GM12874 (cell line): ENCODE results near the gene TAS1R2.

Experiments
- TF ChIP-seq, protein P1 (sequence below): IDR thresholded peaks from 2 replicates; pipeline ENCODE4 v1.5.1; 2011; ENCODE audit warnings: low read depth, mild to moderate bottlenecking, control low read depth, low read length, moderate library complexity; ENCODE audit not compliant: insufficient read depth

The TAS1R2 gene

GRCh38 chr1:18814874-18815531 lies 44.5 kb downstream of the TAS1R2 start:
- TF ChIP-seq, protein P1, sequence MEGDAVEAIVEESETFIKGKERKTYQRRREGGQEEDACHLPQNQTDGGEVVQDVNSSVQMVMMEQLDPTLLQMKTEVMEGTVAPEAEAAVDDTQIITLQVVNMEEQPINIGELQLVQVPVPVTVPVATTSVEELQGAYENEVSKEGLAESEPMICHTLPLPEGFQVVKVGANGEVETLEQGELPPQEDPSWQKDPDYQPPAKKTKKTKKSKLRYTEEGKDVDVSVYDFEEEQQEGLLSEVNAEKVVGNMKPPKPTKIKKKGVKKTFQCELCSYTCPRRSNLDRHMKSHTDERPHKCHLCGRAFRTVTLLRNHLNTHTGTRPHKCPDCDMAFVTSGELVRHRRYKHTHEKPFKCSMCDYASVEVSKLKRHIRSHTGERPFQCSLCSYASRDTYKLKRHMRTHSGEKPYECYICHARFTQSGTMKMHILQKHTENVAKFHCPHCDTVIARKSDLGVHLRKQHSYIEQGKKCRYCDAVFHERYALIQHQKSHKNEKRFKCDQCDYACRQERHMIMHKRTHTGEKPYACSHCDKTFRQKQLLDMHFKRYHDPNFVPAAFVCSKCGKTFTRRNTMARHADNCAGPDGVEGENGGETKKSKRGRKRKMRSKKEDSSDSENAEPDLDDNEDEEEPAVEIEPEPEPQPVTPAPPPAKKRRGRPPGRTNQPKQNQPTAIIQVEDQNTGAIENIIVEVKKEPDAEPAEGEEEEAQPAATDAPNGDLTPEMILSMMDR: no peak

- TF ChIP-seq, protein P1: no peak
These were observed 45.0 kb downstream of the TAS1R2 start for GRCh38 chr1:18814425-18814824.

DNA sequence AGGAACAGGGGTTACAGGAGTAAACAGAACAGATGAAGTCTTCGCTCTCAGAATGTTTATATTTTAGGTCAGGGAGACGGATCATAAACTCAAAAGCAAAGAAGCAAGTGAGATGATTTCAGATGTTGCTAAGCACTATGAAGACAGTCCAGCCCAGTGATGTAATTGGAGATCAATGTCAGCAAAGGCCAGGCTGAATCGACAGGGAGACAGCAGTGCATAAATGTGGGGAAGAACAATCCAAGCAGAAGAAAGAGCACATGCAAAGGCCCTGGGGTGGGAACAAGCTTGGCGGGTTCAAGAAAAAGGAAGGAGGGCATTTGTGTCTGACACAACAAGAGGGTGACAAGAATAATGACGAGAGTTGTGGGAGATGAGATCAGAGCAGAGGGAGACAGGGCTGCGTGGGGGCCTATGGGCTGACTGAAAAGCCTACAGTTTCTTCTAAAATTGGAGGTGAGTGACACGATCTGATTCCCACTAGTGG lies 47.0 kb downstream of the TAS1R2 start:
- TF ChIP-seq, protein P1: no peak

DNA sequence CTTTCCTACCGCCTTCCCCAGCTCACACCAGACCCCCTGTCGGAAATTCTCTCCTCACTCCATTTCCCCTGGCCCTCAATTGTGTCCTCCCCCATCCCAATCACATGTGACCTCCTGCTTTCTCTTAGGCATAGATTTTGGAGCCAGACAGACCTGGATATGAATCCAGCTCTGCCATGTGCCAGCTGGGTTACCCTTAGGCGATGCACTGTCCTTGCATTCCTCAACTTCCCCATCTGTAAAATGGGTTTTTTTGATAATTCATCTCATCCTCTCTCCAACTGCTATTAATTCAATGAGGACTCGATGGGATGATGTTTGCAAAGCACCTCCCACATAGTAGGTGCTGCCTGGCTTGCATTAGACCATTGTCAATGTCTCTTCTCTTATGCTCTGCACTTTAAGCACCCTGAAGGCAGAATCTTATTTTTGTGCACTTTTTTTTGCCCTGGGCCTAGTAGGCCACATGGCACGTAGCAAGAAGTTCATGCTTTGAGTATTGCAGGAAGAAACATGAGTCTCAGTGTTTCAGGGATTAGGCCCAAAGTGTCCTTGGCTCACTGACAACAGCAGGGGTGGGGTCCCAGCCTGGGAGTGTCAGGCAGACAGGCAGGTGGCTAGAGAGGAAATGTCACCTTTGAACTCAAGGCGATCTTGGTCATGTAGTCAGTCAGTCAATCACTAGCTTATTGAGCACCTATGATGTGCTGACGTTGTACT lies 47.6 kb downstream of the TAS1R2 start:
- TF ChIP-seq, protein P1: no peak

DNA sequence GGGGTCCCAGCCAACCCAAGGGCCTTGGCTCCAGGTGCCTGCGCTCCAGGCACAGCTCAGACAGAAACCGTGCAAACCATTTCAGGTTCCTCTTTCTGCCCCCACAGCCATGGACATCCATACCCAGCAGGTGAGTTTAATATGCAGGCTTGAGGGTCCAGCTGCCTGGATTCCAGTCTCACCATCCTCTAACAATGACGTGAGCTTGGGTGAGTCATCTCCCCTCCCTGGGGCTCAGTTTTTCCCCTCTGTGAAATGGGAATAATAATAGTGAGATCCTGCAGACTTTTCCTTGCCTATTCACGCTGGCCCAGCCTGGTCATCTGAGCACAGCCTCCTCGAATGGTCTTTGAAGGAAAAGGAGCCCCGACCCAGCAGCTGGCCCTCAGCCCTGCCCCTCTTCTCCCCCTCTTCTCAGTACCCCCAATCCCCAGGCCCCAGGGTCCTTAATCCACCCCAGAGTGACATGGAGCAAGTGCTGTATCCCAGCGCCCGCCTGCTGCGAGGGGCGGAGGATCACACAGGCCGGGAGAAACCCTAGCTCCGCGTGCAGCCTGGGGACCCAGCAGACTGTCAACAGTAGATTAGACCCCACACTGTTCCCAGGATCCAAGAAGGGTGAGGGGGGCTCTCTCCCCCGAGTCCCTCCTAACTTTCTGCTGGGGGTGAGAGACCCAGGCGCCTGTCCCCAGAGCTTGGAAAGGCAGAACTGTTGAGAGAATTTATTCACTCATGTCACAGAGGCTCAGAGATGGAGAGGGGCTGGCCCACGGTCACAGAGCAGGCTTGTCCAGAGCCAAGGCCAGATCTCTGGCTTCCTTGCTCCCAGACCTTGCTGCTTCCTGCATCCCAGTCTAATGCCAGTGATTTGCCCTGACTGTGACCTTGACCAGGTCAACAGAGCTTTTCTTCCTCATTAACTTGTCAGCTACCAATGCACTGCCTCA lies 49.2 kb downstream of the TAS1R2 start:
- TF ChIP-seq, protein P1: no peak

DNA sequence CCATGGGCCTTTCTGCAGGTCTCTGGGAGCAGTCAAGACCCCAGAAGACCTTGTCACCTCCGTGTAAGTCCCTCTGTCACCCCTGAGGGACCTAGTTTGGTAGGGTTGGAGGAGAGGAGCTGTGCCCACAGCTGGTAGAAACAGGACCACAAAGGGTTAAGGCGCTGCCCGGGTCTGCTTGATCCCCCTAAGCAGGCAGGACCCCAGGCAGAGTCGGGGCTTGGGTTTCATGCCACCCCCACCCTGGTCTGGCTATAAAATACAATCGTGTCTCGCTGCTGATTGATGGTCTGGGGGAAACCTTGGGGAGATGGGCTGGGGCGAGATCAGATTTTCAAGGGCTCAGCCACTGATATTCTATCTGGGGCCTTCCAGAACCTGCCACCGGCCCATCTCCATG lies 50.9 kb downstream of the TAS1R2 start:
- TF ChIP-seq, protein P1: no peak
